H9 (cell line): ENCODE data around the gene FAM124A. TPM values are rescaled to one million over a fixed set of nuclear protein-coding genes. Genes with fewer than 3 reads are reported as not detected.

Experiments
- DNase-seq: peaks from one replicate; pipeline ENCODE4 v3.0.0-alpha.2; 2017
- H2AFZ ChIP-seq: one replicate; pipeline ENCODE4 v1.6.1; 2013; ENCODE audit warnings: mild to moderate bottlenecking, low read length, control low read depth, moderate library complexity
- H2AK5ac ChIP-seq: 2 replicates; pipeline ENCODE4 v1.6.1; 2013; ENCODE audit warnings: low read length, control low read depth, mixed read lengths; ENCODE audit not compliant: insufficient read length
- H2BK120ac ChIP-seq: one replicate; pipeline ENCODE4 v1.6.1; 2013; ENCODE audit warnings: low read depth, mild to moderate bottlenecking, low read length, control low read depth, inconsistent platforms; ENCODE audit not compliant: poor library complexity, severe bottlenecking
- H2BK12ac ChIP-seq: 2 replicates; pipeline ENCODE4 v1.6.1; 2013; ENCODE audit warnings: low read length, control low read depth, mixed read lengths, low read depth; ENCODE audit not compliant: insufficient read length
- H2BK15ac ChIP-seq: 2 replicates; pipeline ENCODE4 v1.6.1; 2013; ENCODE audit warnings: low read depth, low read length, control low read depth
- H2BK20ac ChIP-seq: one replicate; pipeline ENCODE4 v1.6.1; 2013; ENCODE audit warnings: low read depth, mild to moderate bottlenecking, low read length, control low read depth, inconsistent platforms; ENCODE audit not compliant: poor library complexity, severe bottlenecking
- H2BK5ac ChIP-seq: 2 replicates; pipeline ENCODE4 v1.6.1; 2013; ENCODE audit warnings: low read length, control low read depth, mixed read lengths; ENCODE audit not compliant: insufficient read length
- H3K14ac ChIP-seq: 2 replicates; pipeline ENCODE4 v1.6.1; 2013; ENCODE audit warnings: low read length, control low read depth; ENCODE audit not compliant: insufficient read depth
- H3K18ac ChIP-seq: 2 replicates; pipeline ENCODE4 v1.6.1; 2013; ENCODE audit warnings: low read depth, mild to moderate bottlenecking, mixed read lengths, low read length, control low read depth; ENCODE audit not compliant: insufficient read length
- H3K23ac ChIP-seq: 2 replicates; pipeline ENCODE4 v1.6.1; 2013; ENCODE audit warnings: low read length, control low read depth, mixed read lengths, low read depth; ENCODE audit not compliant: insufficient read length
- H3K23me2 ChIP-seq: 2 replicates; pipeline ENCODE4 v1.6.1; 2013; ENCODE audit warnings: low read depth, mild to moderate bottlenecking, mixed read lengths, low read length, control low read depth; ENCODE audit not compliant: insufficient read length, poor library complexity, severe bottlenecking
- H3K27ac ChIP-seq: 2 replicates; pipeline ENCODE4 v1.5.1; 2013; ENCODE audit warnings: low read length, control low read depth, mixed read lengths, low read depth; ENCODE audit not compliant: insufficient read length
- H3K27me3 ChIP-seq: 2 replicates; pipeline ENCODE4 v1.6.1; 2013; ENCODE audit warnings: low read length, control low read depth, inconsistent platforms; ENCODE audit not compliant: insufficient read depth
- H3K4ac ChIP-seq: 2 replicates; pipeline ENCODE4 v1.6.1; 2013; ENCODE audit warnings: low read depth, mild to moderate bottlenecking, control low read depth, inconsistent platforms, low read length, moderate library complexity
- H3K4me1 ChIP-seq: 2 replicates; pipeline ENCODE4 v1.6.1; 2013; ENCODE audit warnings: low read length, control low read depth, inconsistent platforms; ENCODE audit not compliant: insufficient read depth
- H3K4me2 ChIP-seq: 2 replicates; pipeline ENCODE4 v1.6.1; 2013; ENCODE audit warnings: low read length, control low read depth, mixed read lengths; ENCODE audit not compliant: insufficient read length, insufficient read depth
- H3K56ac ChIP-seq: 2 replicates; pipeline ENCODE4 v1.6.1; 2013; ENCODE audit warnings: low read depth, mild to moderate bottlenecking, mixed read lengths, low read length, control low read depth; ENCODE audit not compliant: insufficient read length
- H3K79me1 ChIP-seq: 2 replicates; pipeline ENCODE4 v1.6.1; 2013; ENCODE audit warnings: low read depth, mild to moderate bottlenecking, moderate library complexity, low read length, control low read depth, inconsistent platforms; ENCODE audit not compliant: insufficient read depth, poor library complexity, severe bottlenecking
- H3K79me2 ChIP-seq: 2 replicates; pipeline ENCODE4 v1.6.1; 2013; ENCODE audit warnings: low read length, control low read depth, inconsistent platforms; ENCODE audit not compliant: insufficient read depth
- H3K9ac ChIP-seq: 2 replicates; pipeline ENCODE4 v1.6.1; 2013; ENCODE audit warnings: low read length, control low read depth, mixed read lengths; ENCODE audit not compliant: insufficient read length; ENCODE audit errors: extremely low read depth
- H3K9me3 ChIP-seq: one replicate; pipeline ENCODE4 v1.6.1; 2013; ENCODE audit warnings: low read depth, low read length, inconsistent platforms; ENCODE audit not compliant: control insufficient read depth
- H3T11ph ChIP-seq: one replicate; pipeline ENCODE4 v1.6.1; 2013; ENCODE audit warnings: mild to moderate bottlenecking, low read length, control low read depth, inconsistent platforms
- H4K20me1 ChIP-seq: one replicate; pipeline ENCODE4 v1.6.1; 2013; ENCODE audit not compliant: control insufficient read depth, insufficient read length, insufficient read depth
- H4K5ac ChIP-seq: 2 replicates; pipeline ENCODE4 v1.6.1; 2013; ENCODE audit warnings: low read depth, mild to moderate bottlenecking, mixed read lengths, low read length, control low read depth; ENCODE audit not compliant: insufficient read length
- H4K8ac ChIP-seq: replicated peaks from 2 replicates; pipeline ENCODE4 v1.6.1; 2013; ENCODE audit warnings: low read length, control low read depth, mixed read lengths, low read depth; ENCODE audit not compliant: insufficient read length
- H4K91ac ChIP-seq: 2 replicates; pipeline ENCODE4 v1.6.1; 2013; ENCODE audit warnings: low read depth, mild to moderate bottlenecking, moderate library complexity, mixed read lengths, low read length, control low read depth; ENCODE audit not compliant: insufficient read length
- H3K27ac Mint-ChIP-seq, 3 experiments: 2 replicates in 2 of 3; 3 replicates in 1 of 3; pipeline ENCODE4 v1.8.0; 2020 to 2021; ENCODE audit warnings: mixed read lengths in 3 of 3, mild to moderate bottlenecking in 1 of 3, moderate library complexity in 1 of 3
- H3K27me3 Mint-ChIP-seq: 2 replicates; pipeline ENCODE4 v1.8.0; 2021; ENCODE audit warnings: low read depth, mild to moderate bottlenecking, moderate library complexity, mixed read lengths
- H3K36me3 Mint-ChIP-seq, 3 experiments: 2 replicates in 2 of 3; 3 replicates in 1 of 3; pipeline ENCODE4 v1.8.0; 2020 to 2021; ENCODE audit warnings: low read depth in 3 of 3, mixed read lengths in 3 of 3; ENCODE audit not compliant: insufficient read depth in 1 of 3
- H3K4me1 Mint-ChIP-seq, 2 experiments: 2 replicates each; pipeline ENCODE4 v1.8.0; 2020; ENCODE audit warnings: mixed read lengths in 2 of 2
- H3K4me3 Mint-ChIP-seq, 2 experiments: 2 replicates in 1 of 2; 3 replicates in 1 of 2; pipeline ENCODE4 v1.8.0; 2020 to 2021; ENCODE audit warnings: mild to moderate bottlenecking in 2 of 2, mixed read lengths in 2 of 2, moderate library complexity in 1 of 2
- H3K9me3 Mint-ChIP-seq, 2 experiments: 2 replicates in 1 of 2; 3 replicates in 1 of 2; pipeline ENCODE4 v1.8.0; 2020; ENCODE audit warnings: mild to moderate bottlenecking in 2 of 2, mixed read lengths in 2 of 2, moderate library complexity in 1 of 2
- CTCF ChIP-seq: fragments of 200-600 bp; sonication (generic); conservative IDR thresholded peaks from 3 replicates; pipeline ENCODE4 v1.8.0; 2021; ENCODE audit warnings: antibody characterized with exemption, mild to moderate bottlenecking
- WGBS: extraction: QIAGEN DNeasy Blood & Tissue Kit; methylation state at CpG from one replicate; pipeline ENCODE4 v1.1.7; 2013; ENCODE audit warnings: missing lambda C conversion rate, low lambda C conversion rate, mixed read lengths; ENCODE audit not compliant: insufficient read length; ENCODE audit errors: extremely low coverage; 5-methylcytosine and 5-hydroxymethylcytosine counted together
- total RNA-seq: library from RNA; stranded (reverse); gene quantifications from 2 replicates; pipeline ENCODE4 v1.2.1, GENCODE V29; 2021

The FAM124A gene
- total RNA-seq, 1 experiment from 2014 or later: 41.9 TPM

GRCh38 chr13:51292000-51292565, 69.9 kb downstream of the FAM124A start:
- H3K27ac Mint-ChIP-seq: no peak overlapping the region; a peak in 1 of 7 replicates
- H3K4me1 Mint-ChIP-seq: peaks cover 33 to 41% of the 10 kb centered on the region in 2 experiments
- H3K9ac ChIP-seq: no peak overlapping the region
- H3K56ac ChIP-seq: no peak overlapping the region
- no peaks in the 10 kb centered on the region for H3K79me1 ChIP-seq
- no peak overlapping the region for H2AFZ ChIP-seq
- no peak overlapping the region for H3K23ac ChIP-seq
- H2BK20ac ChIP-seq: no peak overlapping the region
- no peak overlapping the region for H3K18ac ChIP-seq
- DNase-seq: no peak
- H4K5ac ChIP-seq: no peak overlapping the region
- no peaks in the 10 kb centered on the region for H3K79me2 ChIP-seq
- no peaks in the 10 kb centered on the region for H3K9me3 Mint-ChIP-seq
- no peak overlapping the region for H2BK120ac ChIP-seq
- no peak for TF ChIP-seq CTCF
- no peak overlapping the region for H3K27ac ChIP-seq
- no peaks in the 10 kb centered on the region; the same call in 1 of the 2 replicates for H3K27me3 Mint-ChIP-seq
- no peak overlapping the region for H3K4ac ChIP-seq
- H2BK5ac ChIP-seq: no peak overlapping the region
- no peaks in the 10 kb centered on the region for H3K27me3 ChIP-seq
- H2BK15ac ChIP-seq: no peak overlapping the region
- H3K14ac ChIP-seq: no peak overlapping the region
- H3K4me2 ChIP-seq: no peak overlapping the region
- no CpG with 5 or more reads among the region's 6 CpGs for WGBS
- no peak overlapping the region for H3T11ph ChIP-seq
- no peaks in the 10 kb centered on the region for H3K36me3 Mint-ChIP-seq
- no peaks in the 10 kb centered on the region for H3K23me2 ChIP-seq
- peaks cover 3% of the 10 kb centered on the region; the same call in 1 of the 2 replicates for H3K4me1 ChIP-seq
- no peak overlapping the region for H2BK12ac ChIP-seq
- H4K91ac ChIP-seq: no peak overlapping the region
- H4K20me1 ChIP-seq: no peaks in the 10 kb centered on the region
- H2AK5ac ChIP-seq: no peak overlapping the region
- no peak overlapping the region for H4K8ac ChIP-seq
- H3K9me3 ChIP-seq: no peaks in the 10 kb centered on the region
- no peak overlapping the region for H3K4me3 Mint-ChIP-seq
